GM19328 (cell line): ENCODE results near the gene HARS1.
"Not testable (repeated sequence)": the region's sequence is repeated elsewhere in the genome, so short reads cannot be mapped to it uniquely, and the experiment has no call there.

Source experiments
- ATAC-seq: cut with Tn5 transposase; IDR thresholded peaks from one replicate; pipeline ENCODE4 v1.9.1; 2021; ENCODE audit warnings: mild to moderate bottlenecking, moderate library complexity; ENCODE audit not compliant: unreplicated experiment

The HARS1 gene

DNA sequence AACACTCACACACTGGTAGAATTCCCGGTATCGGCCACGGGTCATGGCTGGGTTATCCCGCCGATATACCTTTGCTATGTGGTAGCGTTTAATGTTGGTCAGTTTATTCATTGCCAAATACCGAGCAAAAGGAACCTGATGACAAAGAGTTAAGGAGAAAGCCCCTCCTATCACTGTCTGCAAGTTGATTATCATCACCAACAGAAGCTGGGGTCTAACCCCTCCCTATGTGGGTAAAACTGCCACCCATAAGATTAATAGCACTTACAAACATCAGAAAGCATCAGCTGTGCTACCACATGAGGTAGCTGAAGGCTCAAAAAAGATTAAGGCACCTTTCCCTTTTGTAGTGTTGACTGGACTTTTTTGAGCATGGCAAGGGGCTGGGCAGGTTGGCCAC lies 12.2 kb downstream of the HARS1 start:
- no peak for ATAC-seq

DNA sequence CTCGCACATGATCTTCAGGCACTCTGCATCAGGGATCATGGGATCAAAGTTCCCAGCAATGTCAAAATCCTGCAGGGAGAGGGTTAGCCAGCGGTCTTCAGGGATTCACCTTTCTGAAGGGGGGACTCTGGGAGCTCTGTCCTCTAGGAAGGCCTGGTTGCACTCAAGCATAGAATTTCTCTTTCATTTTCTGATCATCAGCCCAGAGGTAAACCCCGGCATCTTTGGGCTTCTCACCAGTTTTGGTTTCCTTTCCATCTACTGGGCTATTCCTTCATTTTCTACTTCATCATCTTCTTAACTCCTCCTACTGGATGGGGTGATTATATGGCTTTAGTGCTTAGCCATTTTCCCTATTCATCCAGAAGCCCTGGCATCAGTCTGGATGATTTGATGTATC lies 13.2 kb downstream of the HARS1 start:
- ATAC-seq = no peak

DNA sequence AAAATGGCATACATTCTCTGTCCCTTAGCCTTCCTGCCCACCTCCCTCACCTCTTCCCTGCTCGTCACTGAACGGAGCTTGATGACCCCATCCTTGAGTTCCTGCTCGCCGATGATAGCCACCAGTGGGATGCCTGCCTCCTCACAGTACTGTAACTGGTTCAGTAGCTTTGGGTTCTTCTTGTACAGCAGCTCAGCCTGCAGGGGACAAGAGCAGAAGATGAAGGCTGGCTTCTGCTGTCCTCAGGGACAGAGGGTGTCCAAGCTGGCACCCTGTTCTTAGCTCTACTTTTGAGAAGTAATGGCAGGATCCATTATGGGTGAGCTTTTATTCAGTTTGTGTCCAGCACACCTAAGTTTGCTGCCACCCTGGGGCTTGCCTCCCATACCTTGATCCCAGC lies 16.5 kb downstream of the HARS1 start:
- ATAC-seq = no peak

DNA sequence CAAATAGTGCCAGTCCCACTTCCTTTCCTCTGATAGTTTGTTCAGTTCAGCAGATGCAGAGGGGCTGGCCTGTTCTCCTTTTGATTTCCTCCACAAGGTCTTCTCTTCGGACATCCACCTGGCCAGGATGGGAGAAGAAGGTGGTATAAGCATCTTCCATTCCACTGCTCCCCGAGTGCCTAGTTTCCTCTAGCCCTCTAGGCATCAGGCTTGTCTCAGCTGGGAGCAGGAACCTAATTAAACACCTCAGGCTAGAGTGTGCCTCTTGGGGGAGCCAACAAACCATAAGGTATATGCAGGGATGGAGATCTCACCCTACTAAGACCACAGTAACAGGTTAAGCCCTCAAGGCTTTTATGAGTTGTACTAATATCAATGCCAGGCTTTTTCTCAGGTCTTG lies 17.0 kb downstream of the HARS1 start:
- no peak for ATAC-seq

DNA sequence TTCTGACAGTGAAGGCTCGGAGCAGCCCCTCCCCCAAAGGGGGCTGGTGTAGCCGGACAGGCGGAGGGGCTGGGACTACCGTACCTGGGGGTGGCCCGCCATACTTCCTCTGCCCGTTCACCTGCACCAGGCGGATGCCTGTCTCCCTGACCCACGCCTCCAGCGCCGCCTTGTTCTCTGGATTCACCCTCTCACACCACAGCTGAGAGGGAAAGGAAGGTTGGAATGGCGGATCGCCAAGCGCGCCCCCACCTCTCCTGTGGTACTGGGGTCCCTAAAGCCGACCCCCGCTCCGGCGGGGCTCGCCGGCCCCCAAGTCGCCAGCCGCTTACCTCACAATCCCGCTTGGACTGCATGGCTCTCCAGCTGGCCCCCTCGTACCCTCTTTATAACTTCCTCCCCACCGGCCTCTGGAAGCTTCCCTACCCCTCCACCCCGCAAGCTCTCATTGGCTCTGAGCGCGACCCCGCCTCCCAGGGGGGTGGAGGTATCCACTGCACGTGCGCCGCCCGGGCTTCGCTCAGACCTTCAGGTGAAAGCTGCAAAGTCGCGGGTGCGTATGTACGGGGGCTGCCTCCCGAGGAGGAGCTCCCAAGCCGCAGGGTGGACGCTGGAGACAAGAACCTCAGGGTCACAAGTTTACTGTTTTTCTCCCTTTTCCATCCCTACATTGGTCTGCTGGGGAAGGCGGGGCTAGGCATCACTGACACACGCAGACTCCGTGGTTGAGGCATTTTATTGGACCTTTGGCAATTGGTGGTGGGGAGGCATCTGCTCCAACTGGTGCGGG lies 17.8 kb downstream of the HARS1 start, which contains the start of gene DND1:
Gene DND1 (minus strand): TSS at position 390 of the 790 bp plus-strand sequence. CDS start 34 bp downstream, at position 356.
- ATAC-seq = no peak

DNA sequence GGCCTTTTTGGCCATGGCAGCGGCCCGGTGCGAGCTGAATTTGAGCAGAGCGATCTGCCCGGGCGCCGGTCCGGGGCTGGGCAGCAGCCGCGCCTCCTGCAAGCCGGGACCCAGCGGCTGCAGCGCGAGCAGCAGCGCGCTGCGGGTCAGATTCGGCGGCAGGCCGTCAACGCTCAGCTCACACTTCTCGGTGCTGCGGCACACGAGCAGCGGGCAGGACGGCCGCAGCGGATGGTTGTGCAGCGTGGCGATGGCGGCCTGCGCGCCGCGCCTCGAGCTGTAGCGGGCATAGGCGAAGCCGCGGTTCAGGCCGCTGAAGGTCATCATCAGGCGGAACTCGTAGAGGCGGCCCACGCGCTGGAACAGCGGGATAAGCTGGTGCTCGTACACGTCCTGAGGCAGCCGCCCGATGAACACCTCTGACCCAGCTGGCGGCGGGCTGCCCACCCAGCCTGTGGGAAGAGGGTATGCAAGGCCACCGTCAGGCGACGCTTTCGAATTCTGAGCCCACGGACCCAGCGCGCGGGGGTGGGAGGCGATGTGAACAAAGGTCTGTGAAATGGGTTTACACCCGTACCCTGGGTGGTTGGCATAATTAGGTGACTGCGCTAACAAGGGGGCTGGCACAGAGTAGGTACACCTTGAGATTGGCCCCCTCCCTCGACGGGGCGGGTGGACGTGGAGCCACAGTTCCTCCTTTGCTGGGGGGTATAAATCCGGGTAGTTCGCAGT lies 18.5 kb downstream of the HARS1 start:
- ATAC-seq = no peak

DNA sequence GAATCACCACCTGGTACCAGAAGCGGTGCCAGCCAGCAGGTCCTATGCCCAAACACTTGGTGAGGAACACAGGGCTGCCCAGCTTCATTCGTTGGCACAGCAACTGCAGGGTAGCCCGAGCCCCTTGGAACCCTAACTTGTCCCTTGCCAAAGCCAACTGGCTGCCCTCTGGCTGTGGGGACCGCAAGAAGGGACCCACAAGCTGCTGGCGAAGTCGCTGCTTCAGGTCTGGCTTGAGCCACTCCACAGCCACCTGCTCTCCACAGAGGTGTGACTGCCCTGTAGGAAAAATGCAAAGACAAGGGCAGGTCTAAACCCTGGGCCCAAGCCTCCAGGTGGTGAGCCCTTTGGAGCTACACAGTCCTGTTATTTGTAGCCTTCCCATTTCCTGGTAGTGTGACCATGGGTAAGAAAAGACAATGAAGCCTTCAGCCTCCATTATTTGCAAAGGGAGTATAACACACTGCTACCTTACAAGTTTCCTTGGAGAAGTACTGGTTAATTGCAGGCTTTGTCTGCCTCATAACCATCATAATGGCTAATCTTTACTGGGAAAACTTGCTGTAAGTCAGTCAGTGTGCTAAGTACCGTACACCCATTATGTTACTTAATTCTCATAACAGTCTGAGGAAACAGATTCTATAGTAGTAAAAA lies 19.6 kb downstream of the HARS1 start:
- no peak for ATAC-seq

DNA sequence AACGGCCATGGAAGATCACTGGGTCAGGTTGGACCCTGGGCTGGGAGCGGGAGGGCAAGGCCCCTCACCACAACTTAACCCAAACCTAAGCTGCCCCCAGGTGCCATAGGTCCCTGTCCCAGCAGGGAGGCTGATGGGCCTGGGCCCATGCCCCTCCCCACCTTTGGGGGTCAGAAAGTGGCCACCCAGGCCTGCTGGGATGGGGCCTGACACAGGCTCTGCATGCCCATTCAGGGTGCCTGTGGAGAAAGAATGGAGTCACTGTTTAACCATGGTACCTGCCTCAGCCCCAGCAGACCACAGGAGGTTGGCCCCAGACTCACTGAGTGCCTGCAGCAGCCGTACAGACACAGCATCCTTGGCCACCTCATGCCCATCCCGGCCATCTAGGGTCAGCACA lies 20.1 kb downstream of the HARS1 start:
- not testable (repeated sequence) for ATAC-seq

DNA sequence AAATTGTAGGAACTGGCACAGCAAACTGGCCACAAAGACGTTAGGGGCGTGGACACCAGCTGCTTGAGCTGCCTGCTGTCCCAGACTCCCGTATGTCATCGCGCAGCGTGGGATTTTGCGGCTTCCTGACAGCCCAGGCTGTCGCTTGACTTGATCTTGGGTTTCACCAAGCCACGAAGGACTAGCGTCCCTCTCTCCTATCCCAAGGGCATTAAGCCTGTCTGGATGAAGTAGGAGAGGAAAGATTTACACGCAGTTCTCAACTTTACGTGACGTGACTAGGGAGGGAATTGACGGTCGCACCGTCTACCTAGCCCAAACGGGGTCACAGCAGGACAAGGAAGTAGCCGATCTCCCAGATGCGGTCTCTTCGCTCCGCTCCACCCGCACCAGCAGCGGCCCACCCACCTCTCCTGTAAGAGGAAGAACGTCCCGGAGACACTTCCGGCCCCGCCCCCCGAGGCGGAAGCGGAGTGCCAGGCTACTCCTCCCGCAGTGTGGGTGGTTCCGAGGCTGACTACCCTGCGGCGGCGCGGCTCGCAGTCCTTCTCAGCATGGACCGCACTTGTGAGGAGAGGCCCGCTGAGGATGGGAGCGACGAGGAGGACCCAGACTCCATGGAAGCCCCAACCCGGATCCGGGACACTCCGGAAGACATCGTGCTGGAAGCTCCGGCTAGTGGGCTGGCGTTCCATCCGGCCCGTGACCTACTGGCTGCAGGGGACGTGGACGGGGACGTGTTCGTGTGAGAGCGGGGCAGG lies 26.6 kb downstream of the HARS1 start, which contains the start of gene WDR55:
Gene WDR55 (plus strand): TSS at position 546 of the 761 bp plus-strand sequence. CDS start 9 bp downstream, at position 555.
- peak; percentile 98 for ATAC-seq

DNA sequence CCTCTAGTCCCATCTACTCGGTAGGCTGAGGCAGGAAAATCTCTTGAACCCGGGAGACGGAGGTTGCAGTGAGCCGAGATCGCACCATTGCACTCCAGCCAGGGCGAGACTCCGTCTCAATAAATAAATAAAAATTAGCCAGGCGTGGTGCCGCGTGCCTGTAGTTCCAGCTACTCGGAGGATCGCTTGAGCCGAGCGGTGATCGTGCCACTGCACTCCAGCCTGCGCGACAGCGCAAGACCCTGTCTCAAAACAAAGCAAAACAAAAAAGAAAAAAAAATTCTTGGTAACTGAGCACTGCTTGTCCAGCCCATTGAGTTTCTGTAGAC lies 27.2 kb downstream of the HARS1 start:
- ATAC-seq = no peak

DNA sequence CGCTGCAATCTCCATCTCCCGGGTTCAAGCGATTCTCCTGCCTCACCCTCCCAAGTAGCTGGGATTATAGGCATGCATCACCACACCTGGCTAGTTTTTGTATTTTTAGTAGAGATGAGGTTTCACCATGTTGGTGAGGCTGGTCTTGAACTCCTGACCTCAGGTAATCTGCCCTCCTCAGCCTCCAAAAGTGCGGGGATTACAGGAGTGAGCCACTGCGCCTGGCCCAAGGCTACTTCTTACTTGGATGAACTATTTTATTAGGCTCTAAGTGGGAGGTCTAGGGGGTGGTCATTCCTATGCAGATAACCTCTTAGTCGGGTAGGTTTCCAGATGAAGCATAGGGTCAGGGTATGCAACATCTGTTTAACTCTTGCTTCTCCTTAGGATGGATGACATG lies 30.8 kb downstream of the HARS1 start:
- not testable (repeated sequence) for ATAC-seq

DNA sequence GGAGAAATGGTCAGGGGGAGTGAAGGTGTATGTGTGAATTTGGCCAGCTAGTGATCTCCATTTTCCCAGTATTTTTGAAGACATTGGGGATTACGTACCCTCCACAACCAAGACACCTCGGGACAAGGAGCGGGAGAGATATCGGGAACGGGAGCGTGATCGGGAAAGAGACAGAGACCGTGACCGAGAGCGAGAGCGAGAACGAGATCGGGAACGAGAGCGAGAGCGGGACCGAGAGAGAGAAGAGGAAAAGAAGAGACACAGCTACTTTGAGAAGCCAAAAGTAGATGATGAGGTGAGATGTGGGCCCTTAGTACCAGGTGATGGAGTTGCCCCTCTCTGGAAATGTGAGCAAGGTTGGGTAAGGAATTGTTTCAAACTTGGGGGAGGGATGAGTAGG lies 32.3 kb downstream of the HARS1 start:
- no peak for ATAC-seq

DNA sequence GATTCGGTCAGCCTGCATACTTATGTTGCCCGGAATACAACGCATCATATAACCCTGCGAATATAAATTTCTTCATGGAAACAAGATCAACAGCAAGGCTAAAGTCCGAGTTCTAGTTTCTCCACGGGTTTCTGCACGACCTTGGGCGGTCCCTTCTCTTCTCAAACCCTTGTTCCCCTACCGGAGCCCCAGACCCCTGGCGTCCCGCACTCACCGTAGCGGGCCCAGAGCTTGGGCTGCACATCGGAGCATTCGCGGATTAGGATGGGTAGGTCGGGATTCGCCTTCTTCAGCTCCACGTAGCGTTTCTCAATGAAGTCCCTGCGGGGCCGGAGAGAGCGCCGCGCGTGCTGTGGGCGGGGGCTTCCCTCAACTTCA lies 44.1 kb downstream of the HARS1 start:
- ATAC-seq = peak; percentile 7

DNA sequence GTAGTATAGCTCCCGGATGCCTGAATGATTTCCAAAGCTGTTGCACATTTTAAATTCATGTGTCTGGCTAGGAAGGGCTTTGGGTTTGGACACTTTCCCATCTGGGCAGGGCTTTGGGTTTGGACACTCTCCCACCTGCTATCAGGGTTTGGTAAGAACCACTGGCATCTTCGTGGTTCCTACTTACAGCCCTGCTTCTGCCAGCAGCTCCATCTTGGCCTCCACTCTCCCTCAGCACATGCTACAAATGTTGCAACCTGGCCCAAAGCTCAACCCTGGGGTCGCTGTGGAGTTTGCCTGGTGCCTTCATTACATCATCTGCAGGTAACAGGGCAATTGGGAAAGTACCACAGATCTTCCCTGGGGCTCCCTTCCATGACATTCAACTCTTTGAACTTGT lies 48.5 kb downstream of the HARS1 start:
- no peak for ATAC-seq

DNA sequence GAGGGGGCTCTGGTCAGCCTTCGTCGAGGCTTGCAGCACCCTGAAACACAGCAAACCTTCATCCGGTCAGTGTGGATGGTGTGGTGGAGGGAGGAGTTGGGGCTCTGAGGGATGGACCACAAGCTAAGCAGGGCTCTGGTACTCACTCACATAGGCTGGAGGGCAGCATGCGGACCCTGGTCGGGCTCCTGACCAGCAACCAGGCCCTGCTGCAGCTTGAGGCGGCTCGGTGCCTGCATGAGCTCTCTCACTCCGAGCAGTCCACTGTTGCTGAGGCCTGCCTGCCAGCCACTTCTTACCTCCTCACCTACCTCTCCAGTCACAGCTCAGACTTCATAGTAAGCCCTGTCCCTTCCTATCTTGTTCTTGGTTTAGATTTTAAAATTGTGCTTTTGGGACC lies 49.5 kb downstream of the HARS1 start:
- ATAC-seq = no peak

DNA sequence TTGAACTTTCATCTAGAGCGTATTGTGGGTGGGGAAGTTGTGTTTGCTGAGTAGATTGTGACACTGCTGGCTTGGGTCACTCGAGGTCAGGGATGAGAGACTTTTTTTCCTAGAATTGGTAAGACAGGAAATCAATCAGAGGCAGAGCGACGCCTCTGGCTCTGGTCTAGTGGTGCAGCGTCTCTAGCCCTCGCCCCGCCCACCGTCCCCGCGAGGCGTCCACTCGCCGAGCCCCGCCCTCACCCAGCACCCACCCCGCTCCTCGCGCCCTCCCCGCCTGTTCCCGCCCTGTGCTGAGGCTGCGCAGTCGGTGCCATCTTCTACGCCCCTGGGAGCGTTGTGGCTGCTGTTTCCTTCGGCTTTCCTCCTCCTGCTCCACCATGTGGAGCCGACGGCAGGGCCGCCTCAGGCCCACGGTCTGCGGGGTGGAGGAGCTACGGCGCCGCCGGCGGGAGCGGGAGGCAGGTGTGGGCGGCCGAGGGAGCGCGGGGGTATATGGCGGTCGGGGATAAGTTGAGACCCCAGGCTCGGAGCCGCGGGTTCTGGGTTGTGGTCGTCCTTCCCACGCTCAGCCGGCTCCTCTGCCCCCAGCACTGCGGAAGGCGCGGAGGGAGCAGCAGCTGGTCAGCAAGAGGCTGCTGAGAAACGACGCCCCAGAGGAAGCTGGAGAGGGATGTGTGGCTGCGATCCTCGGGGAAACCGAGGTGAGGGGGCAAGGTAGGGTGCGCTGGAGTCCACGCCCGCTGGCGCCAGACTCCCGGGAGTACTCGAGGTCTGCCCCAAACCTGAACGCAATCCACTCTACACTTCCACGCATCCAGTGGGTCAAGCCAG lies 51.8 kb downstream of the HARS1 start, which contains the start of gene TMCO6:
Gene TMCO6 (plus strand): TSS at position 304 of the 834 bp plus-strand sequence. CDS start 77 bp downstream, at position 381.
- peak; percentile 97 for ATAC-seq

DNA sequence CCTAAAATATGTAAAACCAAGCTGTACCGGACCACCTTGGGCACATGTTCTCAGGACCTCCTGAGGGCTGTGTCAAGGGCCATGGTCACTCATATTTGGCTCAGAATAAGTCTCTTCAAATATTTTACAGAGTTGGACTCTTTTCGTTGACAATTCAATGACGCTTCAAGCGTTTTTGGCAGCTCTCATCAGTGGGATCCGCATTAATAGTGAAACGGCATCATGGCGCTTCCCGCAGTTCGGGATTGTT lies 52.3 kb downstream of the HARS1 start:
- ATAC-seq = not testable (repeated sequence)

DNA sequence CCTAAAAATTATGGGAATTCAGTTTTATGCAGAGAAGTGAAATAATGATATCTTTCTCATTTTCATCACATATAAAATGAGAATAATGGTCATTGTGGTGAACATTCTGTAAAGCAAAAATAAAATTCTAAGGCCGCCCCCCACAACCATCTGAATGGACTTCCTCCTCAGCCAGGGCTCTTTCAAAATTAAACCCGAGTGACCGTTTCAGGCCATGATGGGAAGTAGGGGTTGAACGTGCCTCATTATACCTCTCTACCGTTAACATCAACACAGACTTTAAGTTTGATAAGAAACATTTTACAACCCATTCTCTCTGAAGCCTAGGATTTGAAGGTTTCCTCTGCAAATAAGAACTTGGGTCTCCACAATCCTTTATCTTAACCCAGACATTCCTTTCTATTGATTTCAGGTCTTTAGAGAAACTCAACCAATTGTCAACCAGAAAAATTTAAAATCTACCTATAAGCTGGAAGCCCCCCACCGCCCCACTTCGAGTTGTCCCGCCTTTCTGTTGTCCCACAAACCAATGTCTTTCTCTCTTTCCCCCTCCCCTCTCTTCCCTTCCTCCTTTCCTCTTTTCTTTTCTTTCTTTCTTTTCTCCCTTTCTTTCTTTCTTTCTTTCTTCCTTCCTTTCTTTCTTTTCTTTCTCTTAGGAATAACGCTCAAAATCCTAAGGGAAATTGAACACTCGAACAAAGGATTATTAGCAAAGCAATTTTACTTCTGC lies 53.6 kb downstream of the HARS1 start:
- no peak for ATAC-seq
